GM18502 (cell line): Measurements from ENCODE around the gene SMARCA4.
"Not testable (repeated sequence)": the region's sequence is repeated elsewhere in the genome, so short reads cannot be mapped to it uniquely, and the experiment has no call there.

Experiments used
- ATAC-seq: cut with Tn5 transposase; IDR thresholded peaks from one replicate; pipeline ENCODE4 v1.9.1; 2021; ENCODE audit warnings: mild to moderate bottlenecking; ENCODE audit not compliant: unreplicated experiment, poor library complexity

Gene SMARCA4

GRCh38 chr19:10928563-10929401 lies 32.0 kb upstream of the SMARCA4 start, which contains the start of the genes TIMM29 and YIPF2:
Gene TIMM29, plus strand, starts transcription at chr19:10928811. Its CDS starts 12 bp downstream, at chr19:10928823.
Gene YIPF2, minus strand, starts transcription at chr19:10928639. Its CDS starts 229 bp downstream, at chr19:10928410.
- ATAC-seq, result peak; percentile 75

DNA sequence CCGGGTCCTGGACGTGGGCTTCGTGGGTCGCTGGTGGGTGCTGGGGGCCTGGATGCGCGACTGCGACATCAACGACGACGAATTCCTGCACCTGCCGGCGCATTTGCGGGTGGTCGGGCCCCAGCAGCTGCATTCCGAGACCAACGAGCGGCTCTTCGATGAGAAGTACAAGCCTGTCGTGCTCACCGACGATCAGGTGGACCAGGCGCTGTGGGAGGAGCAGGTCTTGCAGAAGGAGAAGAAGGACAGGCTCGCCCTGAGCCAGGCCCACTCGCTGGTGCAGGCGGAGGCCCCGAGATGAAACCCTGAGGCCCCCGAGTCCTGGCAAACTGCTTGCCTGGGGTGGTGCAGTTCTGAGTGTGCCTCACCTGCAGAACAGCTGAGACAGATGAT lies 31.4 kb upstream of the SMARCA4 start:
- peak; percentile 12 for ATAC-seq

DNA sequence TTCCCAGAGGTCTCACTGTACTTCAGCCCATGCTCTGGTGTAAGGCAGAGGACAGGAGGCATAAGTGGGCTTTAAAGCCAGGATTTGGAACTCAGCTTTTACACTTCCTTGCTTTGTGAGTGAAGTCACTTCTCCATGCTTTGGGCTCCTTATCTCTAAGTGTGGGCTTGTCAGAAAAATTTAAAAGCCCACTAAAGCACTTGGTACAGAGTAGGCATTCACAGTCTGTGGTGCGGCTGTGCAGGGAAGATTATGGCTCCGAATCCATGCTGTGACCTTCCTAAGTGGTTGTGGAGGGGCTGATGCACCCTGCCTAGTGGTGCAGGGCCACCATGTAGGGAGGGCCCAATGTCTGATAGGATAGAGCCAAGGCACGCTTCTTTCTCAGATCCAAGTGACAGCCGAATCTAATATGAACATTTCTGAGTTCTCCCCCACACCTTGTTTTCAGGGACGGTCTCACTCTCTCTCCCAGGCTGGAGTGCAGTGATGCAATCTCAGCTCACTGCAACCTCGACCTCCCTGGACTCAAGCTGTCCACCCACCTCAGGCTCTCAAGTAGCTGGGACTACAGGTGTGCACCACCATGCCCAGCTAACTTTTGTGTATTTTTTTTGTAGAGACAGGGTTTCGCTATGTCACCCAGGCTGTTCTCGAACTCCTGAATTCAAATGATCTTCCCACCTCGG lies 25.3 kb upstream of the SMARCA4 start:
- no peak for ATAC-seq

DNA sequence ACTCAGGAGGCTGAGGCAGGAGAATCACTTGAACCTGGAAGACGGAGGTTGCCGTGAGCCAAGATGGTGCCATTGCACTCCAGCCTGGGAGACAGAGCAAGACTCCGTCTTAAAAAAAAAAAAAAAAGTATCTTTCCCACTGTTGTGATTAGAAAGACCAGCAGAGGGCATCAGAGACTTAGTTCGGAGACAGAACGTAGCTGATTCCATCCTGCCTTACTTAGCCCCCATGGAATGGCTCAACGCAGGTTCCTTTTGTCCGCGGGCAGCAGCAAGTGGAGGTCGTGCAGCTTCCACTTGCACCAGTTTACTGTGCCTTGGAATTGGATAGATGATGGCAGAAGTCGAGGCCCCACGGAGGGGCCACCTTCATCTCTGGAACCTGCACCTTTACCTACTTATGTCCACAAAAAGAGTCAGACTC lies 24.2 kb upstream of the SMARCA4 start:
- no peak for ATAC-seq

GRCh38 chr19:10941649-10942048 lies 19.2 kb upstream of the SMARCA4 start:
- ATAC-seq, result not testable (repeated sequence)

- ATAC-seq, result not testable (repeated sequence)
Observed at GRCh38 chr19:10943412-10943811, 17.4 kb upstream of the SMARCA4 start.

- ATAC-seq, result no peak
Observed at GRCh38 chr19:10945264-10945663, 15.6 kb upstream of the SMARCA4 start.

- no peak for ATAC-seq
Observed at GRCh38 chr19:10946958-10947657, 13.7 kb upstream of the SMARCA4 start.

GRCh38 chr19:10952809-10953208 lies 8.0 kb upstream of the SMARCA4 start:
- no peak for ATAC-seq

DNA sequence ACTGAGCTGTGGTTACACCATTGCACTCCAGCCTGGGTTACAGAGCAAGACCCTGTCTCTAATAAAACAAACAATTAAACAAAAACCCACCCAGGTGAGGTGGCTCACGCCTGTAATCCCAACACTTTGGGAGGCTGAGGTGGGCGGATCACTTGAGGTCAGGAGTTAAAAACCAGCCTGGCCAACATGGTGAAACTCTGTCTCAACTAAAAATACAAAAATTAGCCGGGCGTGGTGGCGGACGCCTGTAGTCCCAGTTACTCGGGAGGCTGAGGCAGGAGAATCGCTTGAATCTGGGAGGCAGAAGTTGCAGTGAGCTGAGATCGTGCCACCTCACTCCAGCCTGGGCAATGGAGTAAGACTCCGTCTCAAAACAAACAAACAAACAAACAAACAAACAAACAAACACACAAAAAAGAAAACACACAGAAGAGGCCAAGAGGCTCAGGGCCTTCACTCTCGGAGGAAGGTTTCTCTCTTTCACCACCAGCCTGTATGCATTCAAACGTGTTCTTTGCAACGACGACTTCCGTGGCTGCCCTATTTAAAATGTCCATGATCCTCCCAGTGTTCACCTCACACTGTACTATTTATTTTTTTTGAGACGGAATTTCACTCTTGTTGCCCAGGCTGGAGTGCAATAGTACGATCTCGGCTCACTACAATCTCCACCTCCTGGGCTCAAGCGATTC lies 1.4 kb upstream of the SMARCA4 start:
- ATAC-seq, result not testable (repeated sequence)

DNA sequence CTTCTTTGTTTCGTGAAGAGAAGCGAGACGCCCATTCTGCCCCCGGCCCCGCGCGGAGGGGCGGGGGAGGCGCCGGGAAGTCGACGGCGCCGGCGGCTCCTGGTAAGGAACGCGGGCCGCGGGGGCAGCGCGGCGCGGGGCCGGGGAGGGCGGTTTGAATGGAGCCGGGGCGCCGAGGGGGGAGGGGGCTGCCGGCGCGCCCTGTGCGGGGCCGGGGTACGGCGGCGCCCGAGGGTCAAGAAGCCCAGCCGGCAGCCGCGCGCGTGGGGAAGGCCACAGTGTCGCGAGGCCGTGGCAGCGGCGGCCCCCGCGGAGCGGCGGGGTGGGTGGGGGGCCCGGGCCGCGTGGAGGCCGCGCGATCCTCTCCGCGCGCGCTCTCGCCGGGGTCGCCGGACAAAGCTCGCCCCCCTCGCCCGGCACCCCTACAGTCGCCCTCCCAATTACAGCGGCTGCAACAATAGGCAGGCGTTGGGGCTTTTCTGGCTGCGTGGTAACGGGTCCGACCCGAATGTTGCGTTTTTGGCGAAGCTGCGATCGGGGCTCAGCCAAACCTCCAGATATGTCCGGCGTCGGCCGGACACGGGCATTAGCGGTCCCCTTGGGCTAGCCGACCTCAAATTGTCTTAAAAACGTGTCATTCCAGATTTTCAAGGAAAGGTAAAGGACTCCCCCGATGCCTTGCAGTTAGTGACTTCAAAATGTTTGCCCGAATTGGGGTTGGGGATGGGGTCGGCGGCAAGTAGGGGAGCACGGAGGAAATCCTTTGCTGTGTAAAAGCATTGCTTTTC lies 437 bp downstream of the SMARCA4 start:
- peak; percentile 40 for ATAC-seq

DNA sequence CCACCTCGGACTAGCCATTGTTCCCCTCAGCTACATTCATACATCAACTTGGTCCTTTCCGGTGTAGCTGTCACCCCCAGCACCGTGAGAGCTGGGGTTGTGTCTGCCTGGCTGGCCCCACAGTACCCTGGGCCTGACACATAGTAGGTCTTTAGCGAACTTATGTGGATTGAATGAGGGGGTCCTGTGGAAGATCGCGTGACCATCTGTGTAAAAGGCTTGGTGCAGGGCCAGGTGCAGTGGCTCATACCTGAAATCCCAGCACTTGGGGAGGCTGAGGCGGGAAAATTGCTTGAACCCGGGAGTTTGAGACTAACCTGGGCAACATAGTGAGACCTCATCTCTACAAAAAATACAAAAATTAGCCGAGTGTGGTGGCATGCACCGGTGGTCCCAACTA lies 2.0 kb downstream of the SMARCA4 start:
- ATAC-seq, result no peak

- no peak for ATAC-seq
Observed at GRCh38 chr19:10963865-10964264, 3.0 kb downstream of the SMARCA4 start.

- ATAC-seq, result no peak
Observed at GRCh38 chr19:10964903-10965302, 4.1 kb downstream of the SMARCA4 start.

GRCh38 chr19:10965398-10965797 lies 4.6 kb downstream of the SMARCA4 start:
- no peak for ATAC-seq

GRCh38 chr19:10966809-10967208 lies 6.0 kb downstream of the SMARCA4 start:
- no peak for ATAC-seq

GRCh38 chr19:10968527-10969135 lies 7.8 kb downstream of the SMARCA4 start:
- ATAC-seq, result no peak

DNA sequence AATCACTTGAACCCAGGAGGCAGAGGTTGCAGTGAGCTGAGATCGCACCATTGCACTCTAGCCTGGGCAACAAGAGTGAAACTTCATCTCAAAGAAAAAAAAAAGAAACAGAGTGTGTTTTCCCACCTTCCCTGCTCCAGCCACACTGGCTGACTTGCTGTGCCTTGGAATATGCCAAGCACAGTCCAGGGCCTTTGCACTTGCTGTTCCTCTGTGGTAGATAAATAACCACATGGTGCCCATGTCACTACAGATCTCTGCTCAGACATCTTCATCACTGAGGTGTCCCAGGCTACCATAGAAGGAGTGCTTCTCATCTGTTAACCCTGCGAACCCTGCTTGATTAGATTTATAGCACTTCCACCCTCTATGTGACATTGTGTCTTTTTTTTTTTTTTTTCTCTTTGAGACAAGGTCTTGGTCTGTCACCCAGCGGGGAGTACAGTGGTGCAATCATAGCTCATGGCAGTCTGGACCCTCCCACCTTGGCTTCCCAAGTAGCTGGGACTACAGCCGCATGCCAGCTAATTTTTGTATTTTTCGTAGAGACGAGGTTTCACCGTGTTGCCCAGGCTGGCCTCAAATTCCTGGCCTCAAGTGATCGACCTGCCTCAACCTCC lies 10.4 kb downstream of the SMARCA4 start:
- ATAC-seq, result no peak
